Caco-2 (cell line): ENCODE results near the gene ZBED4. TPM values are rescaled to one million over a fixed set of nuclear protein-coding genes. Genes with fewer than 3 reads are reported as not detected.

Experiments
- BruUV-seq: library from RNA; stranded (reverse); fragments of 400-500 nt; replicated peaks from 2 replicates; lab custom pipeline; 2021; lab: Mats Ljungman, UMichigan
- CTCF ChIA-PET: fragments of 300-600 bp; sonication (Branson Sonifier 250); formaldehyde crosslinking; loops from one replicate; lab custom pipeline; 2022; ENCODE audit warnings: antibody characterized with exemption; lab: Charles Lee
- POLR2A ChIA-PET: fragments of 300-600 bp; sonication (Branson Sonifier 250); formaldehyde crosslinking; loops from one replicate; lab custom pipeline; 2022; ENCODE audit warnings: antibody characterized with exemption; lab: Charles Lee
- DNase-seq, 2 experiments: peaks; one replicate each; pipeline versions ENCODE4 v3.0.0 to v3.0.0-alpha.2; 2020 to 2022
- H3K27me3 ChIP-seq: replicated peaks from 2 replicates; pipeline ENCODE4 v1.6.0; 2011; ENCODE audit warnings: low read length; ENCODE audit not compliant: control insufficient read depth, insufficient read depth
- H3K36me3 ChIP-seq: 2 replicates; pipeline ENCODE4 v1.5.1; 2011; ENCODE audit warnings: low read length; ENCODE audit not compliant: control insufficient read depth, insufficient read depth
- H3K4me1 ChIP-seq: fragments of 250-450 bp; sonication (Bioruptor Pico); 2 replicates; pipeline ENCODE4 v1.5.1; 2020; ENCODE audit warnings: mild to moderate bottlenecking
- H3K4me3 ChIP-seq: 2 replicates; pipeline ENCODE4 v1.5.1; 2011; ENCODE audit warnings: low read depth, mild to moderate bottlenecking, control low read depth, low read length
- H3K9me3 ChIP-seq: fragments of 250-450 bp; sonication (Bioruptor Pico); 2 replicates; pipeline ENCODE4 v1.5.1; 2020; ENCODE audit warnings: mild to moderate bottlenecking, moderate library complexity
- H3K27ac Mint-ChIP-seq: one replicate; pipeline ENCODE4 v1.8.0; 2022; ENCODE audit warnings: mixed read lengths; ENCODE audit not compliant: unreplicated experiment
- H3K27me3 Mint-ChIP-seq: one replicate; pipeline ENCODE4 v1.8.0; 2022; ENCODE audit warnings: mixed read lengths; ENCODE audit not compliant: insufficient read depth, unreplicated experiment
- H3K36me3 Mint-ChIP-seq: one replicate; pipeline ENCODE4 v1.8.0; 2022; ENCODE audit warnings: mild to moderate bottlenecking, mixed read lengths; ENCODE audit not compliant: insufficient read depth, unreplicated experiment
- H3K4me1 Mint-ChIP-seq: one replicate; pipeline ENCODE4 v1.8.0; 2022; ENCODE audit warnings: low read depth, mixed read lengths; ENCODE audit not compliant: unreplicated experiment
- H3K4me3 Mint-ChIP-seq: one replicate; pipeline ENCODE4 v1.8.0; 2022; ENCODE audit warnings: mild to moderate bottlenecking, moderate library complexity, mixed read lengths; ENCODE audit not compliant: unreplicated experiment
- H3K9me3 Mint-ChIP-seq: one replicate; pipeline ENCODE4 v1.8.0; 2022; ENCODE audit warnings: mixed read lengths; ENCODE audit not compliant: unreplicated experiment
- intact Hi-C: fragments of 100-400 bp; cut with micrococcal nuclease; formaldehyde crosslinking; loops from one replicate; pipeline ENCODE4 v1.10.0; 2022; ENCODE audit not compliant: unreplicated experiment
- total RNA-seq: library from RNA; stranded (reverse); gene quantifications from 2 replicates; pipeline ENCODE4 v1.2.3, GENCODE V29; 2022
- TF ChIP-seq, protein P1 (sequence below), 2 experiments: fragments of 200-600 bp in 1 of 2; IDR thresholded peaks; 1 replicate in 1 of 2; 2 replicates in 1 of 2; pipeline versions ENCODE4 v1.5.1 to v1.8.0; 2011 to 2022; ENCODE audit warnings: antibody characterized with exemption in 1 of 2, control low read depth in 1 of 2, inconsistent platforms in 1 of 2, low read depth in 1 of 2, low read length in 1 of 2, mild to moderate bottlenecking in 1 of 2, moderate library complexity in 1 of 2; ENCODE audit not compliant: insufficient read depth in 1 of 2, severe bottlenecking in 1 of 2, unreplicated experiment in 1 of 2

The ZBED4 gene
- total RNA-seq, 1 experiment from 2014 or later: 17.3 TPM

DNA sequence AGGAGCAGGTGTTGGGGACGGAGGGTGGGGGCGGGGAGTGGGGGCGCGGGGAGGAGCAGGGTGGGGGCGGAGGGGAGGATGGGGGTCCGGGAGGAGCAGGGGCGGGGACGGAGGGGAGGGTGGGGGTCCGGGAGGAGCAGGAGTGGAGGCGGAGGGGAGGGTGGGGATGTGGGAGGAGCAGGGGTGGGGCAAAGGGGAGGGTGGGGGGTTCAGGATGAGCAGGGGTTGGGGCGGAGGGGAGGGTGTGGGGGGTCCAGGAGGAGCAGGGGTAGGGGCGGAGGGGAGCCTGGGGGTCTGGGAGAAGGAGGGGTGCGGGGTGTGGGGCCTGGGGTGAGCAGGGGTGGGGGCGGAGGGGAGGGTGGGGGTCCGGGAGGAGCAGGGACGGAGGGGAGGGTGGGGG is 81.9 kb downstream of the ZBED4 start:
- POLR2A ChIA-PET: no interaction called here
- H3K4me3 Mint-ChIP-seq: no peak overlapping the region
- Histone ChIP-seq H3K4me3 (no peak overlapping the region), H3K27me3 (no peaks in the 10 kb centered on the region), H3K36me3 (no peaks in the 10 kb centered on the region), H3K9me3 (no peaks in the 10 kb centered on the region), H3K4me1 (peaks cover 6% of the 10 kb centered on the region)
- no peak for DNase-seq
- no TSS peak for BruUV-seq
- TF ChIP-seq, protein P1, sequence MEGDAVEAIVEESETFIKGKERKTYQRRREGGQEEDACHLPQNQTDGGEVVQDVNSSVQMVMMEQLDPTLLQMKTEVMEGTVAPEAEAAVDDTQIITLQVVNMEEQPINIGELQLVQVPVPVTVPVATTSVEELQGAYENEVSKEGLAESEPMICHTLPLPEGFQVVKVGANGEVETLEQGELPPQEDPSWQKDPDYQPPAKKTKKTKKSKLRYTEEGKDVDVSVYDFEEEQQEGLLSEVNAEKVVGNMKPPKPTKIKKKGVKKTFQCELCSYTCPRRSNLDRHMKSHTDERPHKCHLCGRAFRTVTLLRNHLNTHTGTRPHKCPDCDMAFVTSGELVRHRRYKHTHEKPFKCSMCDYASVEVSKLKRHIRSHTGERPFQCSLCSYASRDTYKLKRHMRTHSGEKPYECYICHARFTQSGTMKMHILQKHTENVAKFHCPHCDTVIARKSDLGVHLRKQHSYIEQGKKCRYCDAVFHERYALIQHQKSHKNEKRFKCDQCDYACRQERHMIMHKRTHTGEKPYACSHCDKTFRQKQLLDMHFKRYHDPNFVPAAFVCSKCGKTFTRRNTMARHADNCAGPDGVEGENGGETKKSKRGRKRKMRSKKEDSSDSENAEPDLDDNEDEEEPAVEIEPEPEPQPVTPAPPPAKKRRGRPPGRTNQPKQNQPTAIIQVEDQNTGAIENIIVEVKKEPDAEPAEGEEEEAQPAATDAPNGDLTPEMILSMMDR (IDR thresholded peaks at IDR 0.05; ENCODE audit: insufficient read depth in 1 of 2, low read depth in 1 of 2, low read length in 1 of 2, severe bottlenecking in 1 of 2, unreplicated experiment in 1 of 2): no peak
- peaks cover 6% of the 10 kb centered on the region for H3K36me3 Mint-ChIP-seq
- intact Hi-C loops: no loop called here
- H3K27ac Mint-ChIP-seq: no peak overlapping the region
- H3K4me1 Mint-ChIP-seq: no peaks in the 10 kb centered on the region
- CTCF ChIA-PET: interaction anchor here (0.5 to 1.3 kb wide), 3 partner anchors 75 to 95 kb away, joined by 3 to 4 read pairs (median 3); no protein-coding TSS in a partner anchor
- no peaks in the 10 kb centered on the region for H3K9me3 Mint-ChIP-seq
- H3K27me3 Mint-ChIP-seq: no peaks in the 10 kb centered on the region

DNA sequence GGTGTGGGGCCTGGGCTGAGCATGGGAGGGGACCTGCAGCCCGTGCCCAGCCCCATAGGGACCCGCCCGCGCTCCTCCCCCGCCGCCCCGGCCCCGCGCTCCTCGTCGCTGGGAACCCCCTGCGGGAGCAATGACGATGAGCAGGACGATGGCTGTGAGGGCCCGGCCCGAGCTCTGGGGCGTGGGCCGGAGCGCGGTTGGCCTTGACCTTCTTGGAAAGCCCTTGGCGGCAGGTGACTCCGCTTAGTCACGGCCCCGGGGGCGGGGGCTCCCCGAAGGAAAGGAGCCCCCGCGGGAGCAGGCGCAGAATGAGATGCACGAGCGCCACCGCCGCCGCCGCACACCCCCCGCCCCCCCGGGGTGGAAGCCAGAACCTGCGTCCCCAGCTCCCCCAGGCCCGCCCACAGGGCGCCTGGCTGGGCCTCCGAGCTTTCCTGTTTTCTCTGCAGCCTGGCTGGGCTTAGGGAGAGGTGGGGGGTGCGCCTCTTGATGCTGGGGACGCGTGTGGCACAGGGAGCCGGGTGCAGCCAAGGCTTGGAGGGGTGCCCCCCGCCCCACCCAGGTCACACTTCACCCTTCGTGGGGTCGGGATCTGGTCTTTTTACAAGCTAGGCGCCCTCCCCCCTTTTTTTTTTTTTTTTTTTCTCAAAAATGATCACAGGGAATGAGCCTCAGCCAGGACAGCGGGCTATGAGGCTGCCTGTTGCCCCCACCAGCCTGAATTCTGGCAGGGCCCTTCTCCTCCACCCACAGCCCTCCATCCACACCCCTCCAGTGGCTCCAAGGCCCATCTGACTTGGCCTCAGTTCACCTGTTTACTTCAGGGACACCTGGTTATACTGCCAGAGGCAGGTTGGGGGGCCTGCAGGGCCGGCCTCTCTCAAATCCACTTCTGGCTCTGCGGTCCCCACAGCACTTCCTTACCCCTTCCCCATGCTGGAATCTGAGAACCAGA is 82.7 kb downstream of the ZBED4 start:
- Histone ChIP-seq H3K36me3 (no peaks in the 10 kb centered on the region), H3K27me3 (no peaks in the 10 kb centered on the region), H3K9me3 (0 out of 2 replicates have a peak, but pooled peaks cover 5% of the 10 kb centered on the region), H3K4me1 (peaks cover 6% of the 10 kb centered on the region), H3K4me3 (peak overlapping the region; percentile 23)
- BruUV-seq: no TSS peak
- TF ChIP-seq, protein P1 (IDR thresholded peaks at IDR 0.05; ENCODE audit: insufficient read depth in 1 of 2, low read depth in 1 of 2, low read length in 1 of 2, severe bottlenecking in 1 of 2, unreplicated experiment in 1 of 2): no peak
- no peak overlapping the region for H3K4me3 Mint-ChIP-seq
- DNase-seq: peak; percentile 40 to 58
- no peaks in the 10 kb centered on the region for H3K9me3 Mint-ChIP-seq
- ChIA-PET CTCF (interaction anchor here (0.5 to 1.3 kb wide), 7 partner anchors 15 to 257 kb away, joined by 3 to 5 read pairs (median 4); no protein-coding TSS in a partner anchor), POLR2A (no interaction called here)
- no peaks in the 10 kb centered on the region for H3K27me3 Mint-ChIP-seq
- H3K27ac Mint-ChIP-seq: no peak overlapping the region
- no peaks in the 10 kb centered on the region for H3K4me1 Mint-ChIP-seq
- intact Hi-C loops: no loop called here
- H3K36me3 Mint-ChIP-seq: peaks cover 11% of the 10 kb centered on the region

DNA sequence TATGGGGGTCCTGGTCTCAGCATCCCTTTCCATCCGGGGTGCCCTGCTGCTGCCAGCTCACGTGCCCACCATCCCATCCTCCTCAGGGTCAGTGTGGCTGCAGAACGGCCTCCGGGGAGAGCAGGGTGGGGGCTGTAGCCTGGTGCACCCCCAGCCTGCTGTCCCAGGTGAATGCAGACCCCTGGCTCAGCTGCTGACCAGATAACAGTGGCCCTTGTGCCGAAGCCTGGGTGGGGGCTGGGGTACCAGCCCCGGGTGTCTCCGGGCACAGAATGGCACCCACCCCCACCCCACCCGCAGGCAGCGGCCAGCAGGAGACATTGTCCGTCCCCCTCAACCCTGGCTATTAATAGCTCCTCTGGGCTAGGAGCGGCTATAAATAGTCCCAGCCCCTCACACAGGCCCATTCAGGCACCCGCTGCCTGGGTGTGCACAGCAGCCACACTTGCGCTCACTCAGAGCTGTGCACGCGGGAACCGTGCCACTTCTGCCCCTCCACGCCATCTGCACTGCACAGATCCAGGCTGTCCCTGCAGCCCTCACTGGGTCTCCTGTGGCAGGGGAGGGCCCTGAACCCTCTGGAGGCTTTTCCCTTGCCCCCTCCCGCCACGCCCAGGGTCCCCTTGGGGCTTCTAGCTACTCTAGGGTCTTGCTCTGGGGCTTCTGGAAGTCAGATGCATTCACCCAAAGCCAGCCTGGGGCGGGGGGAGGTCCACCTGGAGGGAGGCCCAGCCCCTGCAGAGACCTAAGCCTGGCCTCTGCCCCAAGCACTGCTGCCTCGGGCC is 83.5 kb downstream of the ZBED4 start:
- CTCF ChIA-PET: interaction anchor here (0.6 to 1.3 kb wide), 2 partner anchors 9 to 93 kb away, joined by 4 read pairs; no protein-coding TSS in a partner anchor
- no peaks in the 10 kb centered on the region for H3K27me3 ChIP-seq
- no peak overlapping the region for H3K27ac Mint-ChIP-seq
- H3K4me3 ChIP-seq: no peak overlapping the region
- intact Hi-C loops: no loop called here
- no peak overlapping the region for H3K4me3 Mint-ChIP-seq
- H3K27me3 Mint-ChIP-seq: no peaks in the 10 kb centered on the region
- H3K36me3 ChIP-seq: no peaks in the 10 kb centered on the region
- peaks cover 6% of the 10 kb centered on the region; the same call in 1 of the 2 replicates for H3K4me1 ChIP-seq
- BruUV-seq: no TSS peak
- H3K9me3 Mint-ChIP-seq: no peaks in the 10 kb centered on the region
- TF ChIP-seq, protein P1 (IDR thresholded peaks at IDR 0.05; ENCODE audit: insufficient read depth in 1 of 2, low read depth in 1 of 2, low read length in 1 of 2, severe bottlenecking in 1 of 2, unreplicated experiment in 1 of 2): no peak
- peaks cover 11% of the 10 kb centered on the region for H3K36me3 Mint-ChIP-seq
- DNase-seq: no peak
- POLR2A ChIA-PET: no interaction called here
- H3K9me3 ChIP-seq: peaks cover 5% of the 10 kb centered on the region; the same call in 1 of the 2 replicates
- H3K4me1 Mint-ChIP-seq: no peaks in the 10 kb centered on the region
